Adrenal gland (tissue), 5 donors: ENCODE data around the gene AGBL1.

Experiments used
- POLR2A ChIP-seq, 2 donors: fragments of 450-650 bp; IDR thresholded peaks; one replicate each; pipeline ENCODE4 v1.6.1; 2017; ENCODE audit warnings: antibody characterized with exemption in 2 of 2, mild to moderate bottlenecking in 2 of 2, moderate library complexity in 1 of 2
- TF ChIP-seq, protein P1 (sequence below), 6 experiments: fragments of 450-650 bp in 4 of 6; fragments of 200-600 bp in 2 of 6; sonication (generic) in 1 of 6; IDR thresholded peaks; 1 replicate in 5 of 6; 2 replicates in 1 of 6; pipeline versions ENCODE4 v1.5.1 to v1.8.0; 2016 to 2021; ENCODE audit warnings: antibody characterized with exemption in 6 of 6, mild to moderate bottlenecking in 2 of 6, moderate library complexity in 1 of 6
- donor health status: DM: no; HTN: no; CAD: no.

- TF ChIP-seq, protein P1, sequence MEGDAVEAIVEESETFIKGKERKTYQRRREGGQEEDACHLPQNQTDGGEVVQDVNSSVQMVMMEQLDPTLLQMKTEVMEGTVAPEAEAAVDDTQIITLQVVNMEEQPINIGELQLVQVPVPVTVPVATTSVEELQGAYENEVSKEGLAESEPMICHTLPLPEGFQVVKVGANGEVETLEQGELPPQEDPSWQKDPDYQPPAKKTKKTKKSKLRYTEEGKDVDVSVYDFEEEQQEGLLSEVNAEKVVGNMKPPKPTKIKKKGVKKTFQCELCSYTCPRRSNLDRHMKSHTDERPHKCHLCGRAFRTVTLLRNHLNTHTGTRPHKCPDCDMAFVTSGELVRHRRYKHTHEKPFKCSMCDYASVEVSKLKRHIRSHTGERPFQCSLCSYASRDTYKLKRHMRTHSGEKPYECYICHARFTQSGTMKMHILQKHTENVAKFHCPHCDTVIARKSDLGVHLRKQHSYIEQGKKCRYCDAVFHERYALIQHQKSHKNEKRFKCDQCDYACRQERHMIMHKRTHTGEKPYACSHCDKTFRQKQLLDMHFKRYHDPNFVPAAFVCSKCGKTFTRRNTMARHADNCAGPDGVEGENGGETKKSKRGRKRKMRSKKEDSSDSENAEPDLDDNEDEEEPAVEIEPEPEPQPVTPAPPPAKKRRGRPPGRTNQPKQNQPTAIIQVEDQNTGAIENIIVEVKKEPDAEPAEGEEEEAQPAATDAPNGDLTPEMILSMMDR (IDR thresholded peaks at IDR 0.05): no peak
- no peak for TF ChIP-seq POLR2A (IDR thresholded peaks at IDR 0.05)
These were observed 531.9 kb downstream of the AGBL1 start for GRCh38 chr15:86611417-86612040.
